Loucy (cell line): ENCODE results near the gene ITPKB.

Experiments used
- CTCF ChIP-seq: fragments of 200-600 bp; sonication (generic); conservative IDR thresholded peaks from 2 replicates; pipeline ENCODE4 v1.5.1; 2014; ENCODE audit warnings: mild to moderate bottlenecking, antibody characterized with exemption, low read length
- EZH2phosphoT487 ChIP-seq: fragments of 200-600 bp; IDR thresholded peaks from 2 replicates; pipeline ENCODE4 v1.6.1; 2018; ENCODE audit warnings: antibody characterized with exemption, mild to moderate bottlenecking, moderate library complexity, borderline replicate concordance

- TF ChIP-seq CTCF (no peak), EZH2phosphoT487 (no peak)
These were observed 5.2 kb downstream of the ITPKB start for GRCh38 chr1:226733876-226734275.
